ENCODE data around the gene F8. TPM values are rescaled to one million over a fixed set of nuclear protein-coding genes. Genes with fewer than 3 reads are reported as not detected.
A peak's percentile ranks its signal among the peaks of the same experiment; 100 is the strongest.

F8 gene
- total and polyA plus RNA-seq, 2 donors (not counting 1 experiment from before 2014, with no cell fraction given): 4.5 to 7.9 TPM

GRCh38 chrX:155056877-155057792, 34.6 kb upstream of the F8 start:
- Histone ChIP-seq H3K36me3 (ENCODE audit: control insufficient read depth, insufficient read depth, low read length) (no peaks in the 10 kb centered on the region), H3K27ac (ENCODE audit: insufficient read depth, low read length) (no peak overlapping the region), H3K4me2 (ENCODE audit: extremely low read depth, insufficient read depth, low read length) (no peak overlapping the region), H3K4me3 (replicated peaks in 1 of 4; ENCODE audit: control extremely low read depth in 1 of 4, insufficient read depth in 1 of 4, low read depth in 3 of 4, low read length in 4 of 4) (peak overlapping the region in 2 of 4 experiments; percentile 20 to 26), H3K4me1 (ENCODE audit: control insufficient read depth, extremely low read depth, insufficient read depth, low read length) (peaks cover 2% of the 10 kb centered on the region), H3K9me3 (ENCODE audit: control insufficient read depth, insufficient read depth, low read depth, low read length) (no peaks in the 10 kb centered on the region), H2AFZ (ENCODE audit: low read length) (peak overlapping the region; percentile 35), H3K27me3 (ENCODE audit: control insufficient read depth, insufficient read depth, low read length) (no peaks in the 10 kb centered on the region), H3K9ac (ENCODE audit: insufficient read depth, low read length) (no peak overlapping the region), H4K20me1 (ENCODE audit: control insufficient read depth, extremely low read depth, insufficient read depth, low read length) (no peaks in the 10 kb centered on the region), H3K79me2 (ENCODE audit: control insufficient read depth, insufficient read depth, low read length) (no peaks in the 10 kb centered on the region)
- TF ChIP-seq EZH2 (IDR thresholded peaks at IDR 0.05; ENCODE audit: low read length, missing control alignments) (no peak), CTCF (conservative IDR thresholded peaks at IDR 0.05 in 1 of 2, IDR thresholded peaks at IDR 0.05 in 1 of 2; ENCODE audit: low read depth in 1 of 2, low read length in 2 of 2) (peak; percentile 52 to 71)
- DNase-seq (ENCODE audit: low read depth in 2 of 2): peak; percentile 63 to 76

- H3K9me3 ChIP-seq (ENCODE audit: control insufficient read depth, insufficient read depth, low read depth, low read length): no peaks in the 10 kb centered on the region
- TF ChIP-seq EZH2 (IDR thresholded peaks at IDR 0.05; ENCODE audit: low read length, missing control alignments): no peak
- no peak for TF ChIP-seq CTCF (conservative IDR thresholded peaks at IDR 0.05 in 1 of 2, IDR thresholded peaks at IDR 0.05 in 1 of 2; ENCODE audit: low read depth in 1 of 2, low read length in 2 of 2)
- no peak for DNase-seq (ENCODE audit: low read depth in 2 of 2)
These were observed 33.9 kb upstream of the F8 start for GRCh38 chrX:155056471-155056870.

GRCh38 chrX:155055494-155055893, 33.0 kb upstream of the F8 start:
- Histone ChIP-seq H4K20me1 (ENCODE audit: control insufficient read depth, extremely low read depth, insufficient read depth, low read length) (no peaks in the 10 kb centered on the region), H3K36me3 (ENCODE audit: control insufficient read depth, insufficient read depth, low read length) (no peaks in the 10 kb centered on the region), H3K27ac (ENCODE audit: insufficient read depth, low read length) (no peak overlapping the region), H3K9me3 (ENCODE audit: control insufficient read depth, insufficient read depth, low read depth, low read length) (no peaks in the 10 kb centered on the region), H3K79me2 (ENCODE audit: control insufficient read depth, insufficient read depth, low read length) (no peaks in the 10 kb centered on the region), H3K4me1 (ENCODE audit: control insufficient read depth, extremely low read depth, insufficient read depth, low read length) (peaks cover 2% of the 10 kb centered on the region), H3K27me3 (ENCODE audit: control insufficient read depth, insufficient read depth, low read length) (no peaks in the 10 kb centered on the region), H3K4me3 (replicated peaks in 1 of 4; ENCODE audit: control extremely low read depth in 1 of 4, insufficient read depth in 1 of 4, low read depth in 3 of 4, low read length in 4 of 4) (no peak overlapping the region), H2AFZ (ENCODE audit: low read length) (no peak overlapping the region), H3K9ac (ENCODE audit: insufficient read depth, low read length) (no peak overlapping the region), H3K4me2 (ENCODE audit: extremely low read depth, insufficient read depth, low read length) (no peak overlapping the region)
- no peak for DNase-seq (ENCODE audit: low read depth in 2 of 2)
- no peak for TF ChIP-seq CTCF (conservative IDR thresholded peaks at IDR 0.05 in 1 of 2, IDR thresholded peaks at IDR 0.05 in 1 of 2; ENCODE audit: low read depth in 1 of 2, low read length in 2 of 2)
- TF ChIP-seq EZH2 (IDR thresholded peaks at IDR 0.05; ENCODE audit: low read length, missing control alignments): no peak

More at GRCh38 chrX:155056471-155056870, 33.9 kb upstream of the F8 start:
- H3K79me2 ChIP-seq (ENCODE audit: control insufficient read depth, insufficient read depth, low read length): no peaks in the 10 kb centered on the region
- no peaks in the 10 kb centered on the region for H3K27me3 ChIP-seq (ENCODE audit: control insufficient read depth, insufficient read depth, low read length)
- no peak overlapping the region for H2AFZ ChIP-seq (ENCODE audit: low read length)
- H3K27ac ChIP-seq (ENCODE audit: insufficient read depth, low read length): no peak overlapping the region
- no peaks in the 10 kb centered on the region for H4K20me1 ChIP-seq (ENCODE audit: control insufficient read depth, extremely low read depth, insufficient read depth, low read length)
- H3K9ac ChIP-seq (ENCODE audit: insufficient read depth, low read length): no peak overlapping the region
- no peaks in the 10 kb centered on the region for H3K36me3 ChIP-seq (ENCODE audit: control insufficient read depth, insufficient read depth, low read length)
- H3K4me1 ChIP-seq (ENCODE audit: control insufficient read depth, extremely low read depth, insufficient read depth, low read length): peaks cover 2% of the 10 kb centered on the region
- no peak overlapping the region for H3K4me2 ChIP-seq (ENCODE audit: extremely low read depth, insufficient read depth, low read length)
- H3K4me3 ChIP-seq (replicated peaks in 1 of 4; ENCODE audit: control extremely low read depth in 1 of 4, insufficient read depth in 1 of 4, low read depth in 3 of 4, low read length in 4 of 4): no peak overlapping the region
